HepG2 (cell line): ENCODE data around the gene ZIC2. TPM values are rescaled to one million over a fixed set of nuclear protein-coding genes. Genes with fewer than 3 reads are reported as not detected.

ENCODE experiments used
- ASH2L ChIP-seq: fragments of 300-600, 200-600 bp; sonication (generic); IDR thresholded peaks from 2 replicates; pipeline ENCODE4 v1.7.0; 2017; ENCODE audit warnings: low read depth, mild to moderate bottlenecking, moderate library complexity, mixed read lengths, low read length; ENCODE audit not compliant: insufficient read length
- CENPBD1 ChIP-seq: sonication (generic); formaldehyde crosslinking; IDR thresholded peaks from 2 replicates; pipeline ENCODE4 v1.8.0; 2022; ENCODE audit warnings: missing genetic modification reagents, low read depth, mild to moderate bottlenecking, borderline replicate concordance
- DR1 ChIP-seq: sonication (generic); formaldehyde crosslinking; IDR thresholded peaks from 2 replicates; pipeline ENCODE4 v1.8.0; 2021; ENCODE audit warnings: mild to moderate bottlenecking, missing genetic modification reagents, inconsistent platforms
- MAFG ChIP-seq: sonication (generic); formaldehyde crosslinking; IDR thresholded peaks from 2 replicates; pipeline ENCODE4 v1.5.1; 2020; ENCODE audit warnings: mild to moderate bottlenecking, missing genetic modification reagents
- MXD4 ChIP-seq: IDR thresholded peaks from 2 replicates; pipeline ENCODE4 v1.6.1; 2016; ENCODE audit warnings: mild to moderate bottlenecking, missing biosample characterization, missing genetic modification reagents
- SOX5 ChIP-seq: IDR thresholded peaks from 2 replicates; pipeline ENCODE4 v1.6.1; 2016; ENCODE audit warnings: borderline replicate concordance
- TFDP2 ChIP-seq: sonication (generic); formaldehyde crosslinking; IDR thresholded peaks from 2 replicates; pipeline ENCODE4 v1.4.0; 2020; ENCODE audit warnings: missing genetic modification reagents
- THAP9 ChIP-seq: sonication (generic); formaldehyde crosslinking; IDR thresholded peaks from 2 replicates; pipeline ENCODE4; 2020; ENCODE audit warnings: missing genetic modification reagents, mild to moderate bottlenecking, borderline replicate concordance
- ZNF629 ChIP-seq: sonication (generic); formaldehyde crosslinking; conservative IDR thresholded peaks from 2 replicates; pipeline ENCODE4 v1.5.0; 2020; ENCODE audit warnings: missing genetic modification reagents
- ZSCAN31 ChIP-seq: sonication (generic); formaldehyde crosslinking; IDR thresholded peaks from 2 replicates; pipeline ENCODE4 v1.5.0; 2020; ENCODE audit warnings: low read depth, mild to moderate bottlenecking, missing genetic modification reagents
- polyA plus RNA-seq, 8 experiments: library from polyadenylated mRNA; depleted of rRNA in 3 of 8; stranded (reverse) in 7 of 8; unstranded in 1 of 8; fragments of >200 nt; fragmentation: Illumina TruSeq in 4 of 8; extraction: Trizol in 4 of 8; gene quantifications; 2 replicates each; pipeline versions ENCODE4 v1.2.1 to v1.2.3, GENCODE V29; 2011 to 2016; ENCODE audit warnings: low read depth in 4 of 8, missing spikeins in 1 of 8, mixed read lengths in 1 of 8; ENCODE audit not compliant: insufficient read depth in 1 of 8
- total RNA-seq, 5 experiments: library from RNA; depleted of rRNA; stranded (reverse); fragments of >200 nt; fragmentation: Illumina TruSeq; extraction: Trizol; gene quantifications; 2 replicates each; pipeline ENCODE4 v1.2.3, GENCODE V29; 2016; ENCODE audit warnings: low read depth in 1 of 5
- TF ChIP-seq, protein P1 (sequence below): sonication (generic); formaldehyde crosslinking; IDR thresholded peaks from 2 replicates; pipeline ENCODE4 v1.4.0; 2020; ENCODE audit warnings: missing genetic modification reagents

The ZIC2 gene
- total and polyA plus RNA-seq, 2 of the 13 experiments (the other 11 are each of a cell fraction or from before 2014, with no cell fraction given) = 0.13 TPM; not detected in 1

DNA sequence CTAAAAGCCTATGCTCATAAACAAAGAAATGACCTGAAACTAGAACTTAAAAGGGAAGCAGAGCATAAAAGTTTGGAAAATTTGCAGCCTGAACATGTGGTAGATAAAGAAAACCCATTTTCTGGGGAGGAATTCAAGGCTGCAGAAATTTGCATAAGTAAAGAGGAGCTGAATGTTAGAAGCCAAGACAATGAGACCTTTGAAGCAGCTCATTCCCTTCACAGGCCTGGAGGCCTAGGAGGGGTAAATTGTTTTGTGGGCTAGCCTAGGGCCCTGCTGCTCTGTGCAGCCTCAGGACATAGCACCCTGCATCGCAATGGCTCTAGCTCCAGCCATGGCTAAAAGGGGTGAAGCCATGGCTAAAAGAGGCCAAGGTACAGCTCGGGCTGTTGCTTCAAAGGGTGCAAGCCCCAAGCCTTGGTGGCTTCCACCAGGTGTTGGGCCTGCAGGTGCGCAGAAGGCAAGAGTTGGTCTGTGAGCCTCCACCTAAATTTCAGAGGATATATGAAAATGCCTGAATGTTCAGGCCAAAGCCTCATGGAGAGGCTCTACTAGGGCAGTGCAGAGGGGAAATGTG lies 38.3 kb downstream of the ZIC2 start (continued):
- TF ChIP-seq, protein P1, sequence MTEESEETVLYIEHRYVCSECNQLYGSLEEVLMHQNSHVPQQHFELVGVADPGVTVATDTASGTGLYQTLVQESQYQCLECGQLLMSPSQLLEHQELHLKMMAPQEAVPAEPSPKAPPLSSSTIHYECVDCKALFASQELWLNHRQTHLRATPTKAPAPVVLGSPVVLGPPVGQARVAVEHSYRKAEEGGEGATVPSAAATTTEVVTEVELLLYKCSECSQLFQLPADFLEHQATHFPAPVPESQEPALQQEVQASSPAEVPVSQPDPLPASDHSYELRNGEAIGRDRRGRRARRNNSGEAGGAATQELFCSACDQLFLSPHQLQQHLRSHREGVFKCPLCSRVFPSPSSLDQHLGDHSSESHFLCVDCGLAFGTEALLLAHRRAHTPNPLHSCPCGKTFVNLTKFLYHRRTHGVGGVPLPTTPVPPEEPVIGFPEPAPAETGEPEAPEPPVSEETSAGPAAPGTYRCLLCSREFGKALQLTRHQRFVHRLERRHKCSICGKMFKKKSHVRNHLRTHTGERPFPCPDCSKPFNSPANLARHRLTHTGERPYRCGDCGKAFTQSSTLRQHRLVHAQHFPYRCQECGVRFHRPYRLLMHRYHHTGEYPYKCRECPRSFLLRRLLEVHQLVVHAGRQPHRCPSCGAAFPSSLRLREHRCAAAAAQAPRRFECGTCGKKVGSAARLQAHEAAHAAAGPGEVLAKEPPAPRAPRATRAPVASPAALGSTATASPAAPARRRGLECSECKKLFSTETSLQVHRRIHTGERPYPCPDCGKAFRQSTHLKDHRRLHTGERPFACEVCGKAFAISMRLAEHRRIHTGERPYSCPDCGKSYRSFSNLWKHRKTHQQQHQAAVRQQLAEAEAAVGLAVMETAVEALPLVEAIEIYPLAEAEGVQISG = no peak
- TF ChIP-seq ASH2L = no peak
- TF ChIP-seq MXD4 = no peak
- no peak for TF ChIP-seq DR1
- no peak for TF ChIP-seq ZSCAN31 (CRISPR knock-in tag)
- TF ChIP-seq MAFG = no peak
- TF ChIP-seq SOX5 (CRISPR knock-in tag) = peak; percentile 39; the same call in 1 of the 2 replicates
- no peak for TF ChIP-seq THAP9 (CRISPR knock-in tag)
- TF ChIP-seq TFDP2 = no peak
- no peak for TF ChIP-seq CENPBD1 (CRISPR knock-in tag)
- peak; percentile 56 for TF ChIP-seq ZNF629 (CRISPR knock-in tag)
